Gastroesophageal sphincter (tissue), 4 donors: ENCODE data around the gene ATP6V0A4. TPM values are rescaled to one million over a fixed set of nuclear protein-coding genes. Genes with fewer than 3 reads are reported as not detected.

Experiments used
- ATAC-seq: fragments of 150-250 bp; one replicate; pipeline ENCODE4 v1.9.1; 2016; ENCODE audit warnings: mild to moderate bottlenecking, moderate library complexity
- H3K27ac ChIP-seq, 4 donors: fragments of 200-600 bp; sonication (generic) in 3 of 4; 1 replicate in 3 of 4; 2 replicates in 1 of 4; pipeline ENCODE4 v1.5.1; 2016 to 2019
- H3K27me3 ChIP-seq: fragments of 200-600 bp; sonication (generic); one replicate; pipeline ENCODE4 v1.5.1; 2019
- H3K36me3 ChIP-seq, 2 donors: fragments of 200-600 bp; sonication (generic); one replicate each; pipeline ENCODE4 v1.5.1; 2019; ENCODE audit warnings: control low read depth in 1 of 2
- H3K4me1 ChIP-seq, 3 donors: fragments of 200-600 bp; sonication (generic); 1 replicate in 2 of 3; 2 replicates in 1 of 3; pipeline ENCODE4 v1.5.1; 2016 to 2019; ENCODE audit warnings: control low read depth in 2 of 3
- H3K4me3 ChIP-seq, 2 donors: fragments of 200-600 bp; sonication (generic); one replicate each; pipeline ENCODE4 v1.5.1; 2019; ENCODE audit warnings: mild to moderate bottlenecking in 1 of 2, moderate library complexity in 1 of 2
- H3K9me3 ChIP-seq, 3 donors: fragments of 200-600 bp; sonication (generic); one replicate each; pipeline ENCODE4 v1.5.1; 2017 to 2019; ENCODE audit warnings: control low read depth in 2 of 3
- EP300 ChIP-seq: sonication (generic); formaldehyde crosslinking; IDR thresholded peaks from one replicate; pipeline ENCODE4 v1.6.1; 2017; ENCODE audit warnings: antibody characterized with exemption, mild to moderate bottlenecking
- POLR2A ChIP-seq, 2 donors: fragments of 450-650 bp; IDR thresholded peaks; one replicate each; pipeline ENCODE4 v1.6.1; 2017; ENCODE audit warnings: antibody characterized with exemption in 2 of 2, mild to moderate bottlenecking in 2 of 2, moderate library complexity in 1 of 2
- POLR2AphosphoS5 ChIP-seq: sonication (generic); formaldehyde crosslinking; IDR thresholded peaks from one replicate; pipeline ENCODE4 v1.6.1; 2017; ENCODE audit warnings: antibody characterized with exemption
- WGBS, 2 donors: methylation state at CpG; one replicate each; pipeline ENCODE4 v1.1.5; 2018; ENCODE audit warnings: low coverage in 1 of 2; 5-methylcytosine and 5-hydroxymethylcytosine counted together
- total RNA-seq, 4 donors: library from RNA; depleted of rRNA; stranded (reverse); fragments of >200 nt; gene quantifications; one replicate each; pipeline ENCODE4 v1.1.0, GENCODE V29; 2016
- TF ChIP-seq, protein P1 (sequence below), 4 experiments: fragments of 200-600 bp in 2 of 4; fragments of 450-650 bp in 2 of 4; sonication (generic) in 1 of 4; IDR thresholded peaks; one replicate each; pipeline ENCODE4 v1.5.1; 2017 to 2019; ENCODE audit warnings: antibody characterized with exemption in 4 of 4, mild to moderate bottlenecking in 2 of 4, moderate library complexity in 2 of 4

ATP6V0A4 gene
- total RNA-seq, 4 donors from 2014 or later = 0.82 TPM; not detected in 3

DNA sequence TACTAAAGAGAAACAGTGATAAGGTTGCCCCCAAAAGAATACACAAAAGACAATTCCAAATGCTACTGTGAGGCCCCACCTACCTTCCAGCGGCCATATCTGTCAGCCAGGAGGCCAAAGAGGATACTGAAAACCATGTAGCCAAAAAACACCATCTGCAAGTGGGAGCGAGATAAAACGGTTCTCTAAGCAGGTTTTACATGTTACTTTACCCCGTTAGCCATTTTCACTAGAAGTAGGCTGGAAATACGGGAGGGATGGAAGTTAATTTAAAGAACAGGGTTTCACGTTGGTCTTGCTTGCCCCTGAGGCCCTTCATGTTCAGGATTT lies 135.0 kb downstream of the ATP6V0A4 start:
- no peak for ATAC-seq
- no peaks in the 10 kb centered on the region for H3K9me3 ChIP-seq
- H3K27me3 ChIP-seq = peaks cover 61% of the 10 kb centered on the region
- TF ChIP-seq POLR2AphosphoS5 (no peak), POLR2A (IDR thresholded peaks at IDR 0.05) (no peak), EP300 (no peak)
- TF ChIP-seq, protein P1, sequence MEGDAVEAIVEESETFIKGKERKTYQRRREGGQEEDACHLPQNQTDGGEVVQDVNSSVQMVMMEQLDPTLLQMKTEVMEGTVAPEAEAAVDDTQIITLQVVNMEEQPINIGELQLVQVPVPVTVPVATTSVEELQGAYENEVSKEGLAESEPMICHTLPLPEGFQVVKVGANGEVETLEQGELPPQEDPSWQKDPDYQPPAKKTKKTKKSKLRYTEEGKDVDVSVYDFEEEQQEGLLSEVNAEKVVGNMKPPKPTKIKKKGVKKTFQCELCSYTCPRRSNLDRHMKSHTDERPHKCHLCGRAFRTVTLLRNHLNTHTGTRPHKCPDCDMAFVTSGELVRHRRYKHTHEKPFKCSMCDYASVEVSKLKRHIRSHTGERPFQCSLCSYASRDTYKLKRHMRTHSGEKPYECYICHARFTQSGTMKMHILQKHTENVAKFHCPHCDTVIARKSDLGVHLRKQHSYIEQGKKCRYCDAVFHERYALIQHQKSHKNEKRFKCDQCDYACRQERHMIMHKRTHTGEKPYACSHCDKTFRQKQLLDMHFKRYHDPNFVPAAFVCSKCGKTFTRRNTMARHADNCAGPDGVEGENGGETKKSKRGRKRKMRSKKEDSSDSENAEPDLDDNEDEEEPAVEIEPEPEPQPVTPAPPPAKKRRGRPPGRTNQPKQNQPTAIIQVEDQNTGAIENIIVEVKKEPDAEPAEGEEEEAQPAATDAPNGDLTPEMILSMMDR (IDR thresholded peaks at IDR 0.05) = no peak
- H3K4me3 ChIP-seq = no peak overlapping the region
- peaks cover 0 to 9% (median 0%) of the 10 kb centered on the region in 3 donors for H3K4me1 ChIP-seq
- no peak overlapping the region for H3K27ac ChIP-seq
- H3K36me3 ChIP-seq = no peaks in the 10 kb centered on the region
- 62 to 83% methylated on average over 5 to 6 of the region's 6 CpGs for WGBS, 2 donors

DNA sequence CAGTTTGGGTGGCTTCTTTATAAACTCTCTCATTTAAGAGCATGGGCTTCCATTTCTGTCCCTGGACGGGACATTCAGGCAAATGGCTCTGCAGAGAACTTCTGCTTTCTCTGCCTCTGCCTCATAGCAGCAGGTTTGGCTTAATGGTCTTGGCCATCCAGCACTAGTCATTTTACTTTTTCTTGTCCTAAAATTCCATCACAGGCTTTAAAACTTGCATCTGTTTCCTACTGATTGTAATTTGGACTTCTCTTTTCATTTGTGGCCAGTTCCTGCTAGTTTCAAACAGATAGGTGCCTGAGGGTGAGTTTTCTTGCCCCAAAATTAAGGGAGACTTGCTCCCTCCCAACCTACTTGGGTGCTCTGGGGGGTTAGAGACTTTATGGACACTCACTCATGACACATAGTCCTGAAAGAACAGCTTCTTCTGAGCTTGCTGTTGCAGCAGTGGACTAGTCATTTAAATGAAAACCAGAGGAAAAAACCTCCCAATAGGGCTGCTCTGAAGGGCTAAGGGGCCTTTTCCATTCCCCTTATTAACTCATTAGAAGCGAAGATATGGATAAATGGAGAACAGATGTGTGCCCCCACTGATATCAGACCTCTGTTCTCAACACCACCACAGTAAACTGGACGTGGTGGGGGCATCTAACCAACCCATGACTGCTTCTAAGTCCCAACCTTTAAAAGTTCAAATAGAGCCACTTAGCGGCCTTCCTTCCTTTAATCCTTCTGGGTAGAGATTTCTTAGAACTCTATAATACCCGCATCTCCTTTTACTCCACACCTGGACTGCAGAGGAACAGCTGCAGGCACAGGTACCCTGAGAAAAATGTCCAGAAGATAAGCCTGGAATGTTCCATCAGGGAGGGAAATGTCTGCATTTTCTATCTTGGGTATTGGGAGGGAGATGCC lies 135.7 kb downstream of the ATP6V0A4 start:
- Histone ChIP-seq H3K27ac (no peak overlapping the region), H3K4me3 (no peak overlapping the region), H3K4me1 (peaks cover 0 to 9% (median 0%) of the 10 kb centered on the region in 3 donors), H3K36me3 (no peaks in the 10 kb centered on the region), H3K9me3 (no peaks in the 10 kb centered on the region), H3K27me3 (peaks cover 59% of the 10 kb centered on the region)
- ATAC-seq = no peak
- WGBS, 2 donors = 63 to 80% methylated on average over 4 to 5 of the region's 5 CpGs
- no peak for TF ChIP-seq EP300
- TF ChIP-seq, protein P1 (IDR thresholded peaks at IDR 0.05) = no peak
- no peak for TF ChIP-seq POLR2AphosphoS5
- no peak for TF ChIP-seq POLR2A (IDR thresholded peaks at IDR 0.05)

DNA sequence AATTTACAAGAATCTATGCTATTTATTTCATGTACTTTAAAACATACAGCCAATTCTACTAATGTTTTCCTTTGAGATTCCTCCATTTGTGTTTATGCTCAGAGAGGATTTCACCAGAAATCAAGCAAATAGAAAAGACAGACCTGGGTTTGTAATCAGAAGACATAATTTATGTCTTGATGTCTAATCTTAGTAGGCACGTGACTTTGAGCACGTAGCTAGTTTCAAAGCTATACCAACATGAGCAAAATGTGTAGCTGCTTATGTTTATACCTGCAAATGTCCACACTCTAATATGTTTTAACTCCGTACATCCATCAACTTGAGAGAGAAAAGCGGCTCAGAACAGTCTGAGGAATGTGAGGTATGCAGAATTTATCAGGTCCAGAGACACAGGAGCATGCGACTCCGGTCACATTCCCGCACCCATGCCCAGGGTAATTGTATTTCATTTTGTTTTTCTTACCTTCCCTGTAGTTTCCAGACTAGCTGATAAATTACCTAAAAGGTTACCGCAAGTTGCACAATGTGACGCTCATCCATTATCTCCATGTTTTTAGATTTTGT lies 136.8 kb downstream of the ATP6V0A4 start:
- peaks cover 52% of the 10 kb centered on the region for H3K27me3 ChIP-seq
- 27 to 36% methylated on average over 9 of the region's 9 CpGs for WGBS, 2 donors
- no peak for ATAC-seq
- H3K9me3 ChIP-seq = no peaks in the 10 kb centered on the region
- H3K4me3 ChIP-seq = no peak overlapping the region
- H3K36me3 ChIP-seq = no peaks in the 10 kb centered on the region
- H3K27ac ChIP-seq = no peak overlapping the region
- TF ChIP-seq, protein P1 (IDR thresholded peaks at IDR 0.05) = no peak
- TF ChIP-seq POLR2A (IDR thresholded peaks at IDR 0.05) = no peak
- TF ChIP-seq EP300 = no peak
- no peak for TF ChIP-seq POLR2AphosphoS5
- peaks cover 0 to 9% (median 0%) of the 10 kb centered on the region in 3 donors for H3K4me1 ChIP-seq

DNA sequence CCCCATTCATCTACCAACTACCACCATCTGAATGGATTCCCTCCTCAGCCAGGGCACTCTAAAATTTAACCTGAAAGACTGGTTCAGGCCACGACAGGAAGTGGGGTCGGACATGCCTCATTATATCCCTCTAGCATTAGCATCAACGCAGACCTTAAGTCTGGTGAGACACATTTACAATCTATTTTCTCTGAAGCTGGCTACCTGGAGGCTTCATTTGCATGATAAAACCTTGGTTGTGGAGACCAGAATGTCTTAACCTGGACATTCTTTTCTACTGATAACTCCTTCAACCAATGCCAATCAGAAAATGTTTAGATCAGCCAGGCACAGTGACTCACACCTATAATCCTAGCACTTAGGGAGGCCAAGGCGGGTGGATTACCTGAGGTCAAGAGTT lies 139.1 kb downstream of the ATP6V0A4 start:
- Histone ChIP-seq H3K36me3 (no peaks in the 10 kb centered on the region), H3K27me3 (peaks cover 32% of the 10 kb centered on the region), H3K27ac (no peak overlapping the region), H3K4me1 (peaks cover 0 to 3% (median 0%) of the 10 kb centered on the region in 3 donors), H3K9me3 (peaks cover 0 to 14% (median 0%) of the 10 kb centered on the region in 3 donors), H3K4me3 (no peak overlapping the region)
- TF ChIP-seq POLR2A (IDR thresholded peaks at IDR 0.05) (no peak), EP300 (no peak)
- no peak for ATAC-seq
- 66 to 100% methylated on average over 2 to 3 of the region's 4 CpGs for WGBS, 2 donors

DNA sequence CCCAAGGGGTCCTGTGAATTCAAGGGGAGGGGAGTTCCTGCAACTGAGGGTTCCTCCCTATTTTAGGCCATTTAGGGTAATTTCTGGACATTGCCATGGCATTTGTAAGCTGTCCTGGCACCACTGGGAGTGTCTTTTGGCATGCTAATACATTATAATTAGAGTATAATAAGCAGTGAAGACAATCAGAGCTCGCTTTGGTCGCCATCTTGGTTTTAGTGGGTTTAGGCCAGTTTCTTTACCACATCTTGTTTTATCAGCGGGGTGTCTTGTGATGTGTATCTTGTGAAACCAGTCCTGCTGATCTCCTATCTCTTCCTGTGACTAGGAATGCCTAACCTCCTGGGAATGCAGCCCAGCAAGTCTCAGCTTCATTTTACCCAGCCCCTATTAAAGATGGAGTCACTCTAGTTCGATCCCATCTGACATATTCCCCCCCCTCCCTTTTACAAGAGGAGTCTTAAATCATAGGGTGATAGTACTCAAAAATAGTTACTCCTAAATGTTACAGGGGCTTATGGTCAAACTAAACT lies 140.1 kb downstream of the ATP6V0A4 start:
- Histone ChIP-seq H3K27me3 (peaks cover 22% of the 10 kb centered on the region), H3K4me3 (no peak overlapping the region), H3K9me3 (peaks cover 0 to 24% (median 0%) of the 10 kb centered on the region in 3 donors), H3K4me1 (no peaks in the 10 kb centered on the region), H3K36me3 (no peaks in the 10 kb centered on the region), H3K27ac (no peak overlapping the region)
- WGBS, 2 donors = 82 to 91% methylated on average over 3 to 4 of the region's 4 CpGs
- TF ChIP-seq POLR2AphosphoS5 = no peak
- no peak for TF ChIP-seq EP300
- TF ChIP-seq, protein P1 (IDR thresholded peaks at IDR 0.05) = no peak
- TF ChIP-seq POLR2A (IDR thresholded peaks at IDR 0.05) = no peak
- ATAC-seq = no peak
